Inferior parietal cortex (tissue), 1 donor: ENCODE data around the gene PGS1.
A peak's percentile ranks its signal among the peaks of the same experiment; 100 is the strongest.
"Not testable (repeated sequence)": the region's sequence is repeated elsewhere in the genome, so short reads cannot be mapped to it uniquely, and the experiment has no call there.

Experiments used
- DNase-seq: peaks from one replicate; pipeline ENCODE4 v3.0.0-alpha.2; 2016; ENCODE audit errors: extremely low spot score

Gene PGS1, protein sequence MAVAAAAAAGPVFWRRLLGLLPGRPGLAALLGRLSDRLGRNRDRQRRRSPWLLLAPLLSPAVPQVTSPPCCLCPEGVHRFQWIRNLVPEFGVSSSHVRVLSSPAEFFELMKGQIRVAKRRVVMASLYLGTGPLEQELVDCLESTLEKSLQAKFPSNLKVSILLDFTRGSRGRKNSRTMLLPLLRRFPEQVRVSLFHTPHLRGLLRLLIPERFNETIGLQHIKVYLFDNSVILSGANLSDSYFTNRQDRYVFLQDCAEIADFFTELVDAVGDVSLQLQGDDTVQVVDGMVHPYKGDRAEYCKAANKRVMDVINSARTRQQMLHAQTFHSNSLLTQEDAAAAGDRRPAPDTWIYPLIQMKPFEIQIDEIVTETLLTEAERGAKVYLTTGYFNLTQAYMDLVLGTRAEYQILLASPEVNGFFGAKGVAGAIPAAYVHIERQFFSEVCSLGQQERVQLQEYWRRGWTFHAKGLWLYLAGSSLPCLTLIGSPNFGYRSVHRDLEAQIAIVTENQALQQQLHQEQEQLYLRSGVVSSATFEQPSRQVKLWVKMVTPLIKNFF

DNA sequence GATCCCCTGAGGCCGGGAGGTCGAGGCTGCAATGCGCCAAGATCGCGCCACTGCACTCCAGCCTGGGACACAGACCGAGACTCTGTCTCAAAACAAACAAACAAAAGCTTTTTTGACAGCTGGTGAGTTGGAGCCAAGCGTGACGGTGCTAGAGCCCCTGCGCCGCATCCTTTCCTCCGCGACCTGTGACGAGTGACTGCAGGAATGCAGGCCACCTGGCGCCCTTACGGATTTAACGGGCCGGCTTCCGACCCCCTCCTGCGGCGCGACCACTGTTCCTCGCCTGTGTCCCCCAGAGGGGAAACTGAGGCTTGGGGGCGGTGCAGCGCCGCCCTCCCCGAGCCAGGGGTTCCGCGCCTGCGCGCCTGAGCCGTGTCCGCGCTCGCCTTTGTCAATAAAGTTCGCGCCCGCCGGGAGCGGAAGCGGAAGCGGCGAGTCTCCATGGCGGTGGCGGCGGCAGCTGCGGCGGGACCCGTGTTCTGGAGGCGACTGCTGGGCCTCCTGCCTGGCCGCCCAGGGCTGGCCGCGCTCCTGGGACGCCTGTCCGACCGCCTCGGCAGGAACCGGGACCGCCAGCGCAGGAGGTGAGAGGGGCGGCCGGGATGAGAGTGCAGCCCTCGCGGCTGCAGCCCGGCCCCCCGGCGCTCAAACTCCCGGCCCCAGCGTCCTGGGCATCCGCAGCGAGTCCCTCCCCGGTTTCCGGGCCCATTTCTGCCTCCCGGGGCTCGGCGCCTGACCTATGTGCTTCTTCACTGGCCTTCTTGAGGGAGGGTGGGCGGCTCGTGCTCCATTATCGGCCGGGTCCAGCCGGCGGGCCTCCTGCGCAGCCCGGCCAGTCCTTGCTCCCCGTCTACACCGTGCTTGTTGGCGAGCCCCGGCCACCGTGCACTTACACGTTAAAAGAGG lies at the start of gene PGS1:
PGS1 (plus strand) TSS at position 425 of the 906 bp plus-strand sequence; CDS start at position 442, 17 bp downstream.
- DNase-seq = peak; percentile 88

DNA sequence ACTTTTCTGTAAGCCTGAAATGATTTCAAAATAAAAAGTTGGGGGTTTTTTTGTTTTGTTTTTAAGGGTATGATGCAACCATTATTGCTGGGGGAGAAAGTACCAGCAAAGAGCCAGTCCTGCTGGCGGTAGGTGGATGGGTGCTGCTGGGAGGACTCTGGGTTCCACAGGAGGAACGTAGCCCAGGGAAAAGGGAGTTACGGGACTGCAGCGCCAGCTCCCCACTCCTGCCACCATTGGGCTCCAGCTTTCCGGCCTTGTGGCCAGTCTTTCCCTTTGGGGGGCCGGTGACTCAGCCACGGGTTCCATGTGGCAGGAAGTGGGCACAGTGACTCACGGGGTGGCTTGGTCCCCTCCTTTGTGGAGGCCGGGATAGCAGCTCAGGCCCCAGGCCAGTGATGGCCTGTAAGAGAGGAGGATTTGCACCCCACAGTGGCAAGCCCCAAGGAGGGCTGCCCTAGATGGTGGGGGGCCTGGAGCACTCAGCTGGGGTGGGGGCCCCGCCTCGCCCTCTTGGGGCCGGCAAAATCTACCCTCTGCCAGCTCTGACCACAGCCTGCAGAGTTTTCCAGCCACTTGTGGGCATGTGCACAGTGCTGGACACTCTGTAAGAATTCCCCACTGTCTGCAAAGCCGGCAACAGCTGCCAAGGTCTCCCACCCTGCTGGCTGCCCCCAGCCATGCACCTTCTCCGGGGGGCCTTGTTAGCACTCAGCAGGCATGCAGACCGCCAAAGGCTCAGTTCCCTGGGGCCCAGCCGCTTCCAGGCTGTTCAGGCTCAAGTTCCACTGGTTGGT lies 49.0 kb upstream of the PGS1 start:
- no peak for DNase-seq

DNA sequence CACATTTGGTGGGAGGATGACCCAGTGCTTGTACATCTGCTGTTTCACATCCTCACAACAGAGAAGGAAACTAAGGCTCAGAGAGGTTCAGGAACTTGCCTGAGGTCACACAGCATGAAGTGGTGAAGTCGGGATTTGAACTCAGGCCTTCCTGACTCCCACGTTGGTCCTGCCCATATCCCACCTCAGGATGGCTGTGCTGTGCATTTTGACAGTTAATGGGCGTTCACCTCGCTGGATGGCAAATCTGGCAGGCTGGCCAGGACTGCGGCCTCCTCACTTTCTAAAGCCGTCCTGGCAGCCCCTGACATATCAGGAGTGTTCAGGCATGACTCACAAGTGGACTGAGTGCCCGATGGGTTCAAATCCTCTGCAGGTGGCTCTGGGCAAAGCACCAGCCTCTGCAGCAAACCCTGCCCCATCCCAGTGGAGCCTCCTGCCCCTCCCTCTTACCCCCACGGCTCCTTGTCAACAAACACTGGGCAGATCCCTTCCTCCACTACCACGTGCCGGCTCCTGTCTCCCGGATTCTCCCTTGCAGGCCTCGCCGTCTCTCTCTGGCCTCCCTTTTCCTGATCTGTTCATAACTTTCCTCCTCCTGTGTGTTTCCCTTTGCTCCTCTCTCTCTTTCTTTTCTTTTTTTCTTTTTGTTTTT lies 47.8 kb upstream of the PGS1 start:
- DNase-seq = no peak

DNA sequence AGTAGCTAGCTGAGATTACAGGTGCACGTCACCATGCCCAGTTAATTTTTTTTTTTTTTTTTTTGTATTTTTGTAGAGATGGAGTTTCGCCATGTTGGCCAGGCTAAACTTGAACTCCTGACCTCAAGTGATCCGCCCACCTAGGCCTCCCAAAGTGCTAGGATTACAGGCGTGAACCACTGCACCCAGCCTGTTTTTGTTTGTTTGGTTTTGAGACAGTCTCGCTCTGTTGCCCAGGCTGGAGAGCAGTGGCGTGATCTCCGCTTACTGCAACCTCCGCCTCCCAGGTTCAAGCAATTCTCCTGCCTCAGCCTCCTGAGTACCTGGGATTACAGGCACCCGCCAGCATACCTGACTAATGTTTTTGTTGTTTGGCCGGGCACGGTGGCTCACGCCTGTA lies 47.1 kb upstream of the PGS1 start:
- not testable (repeated sequence) for DNase-seq

DNA sequence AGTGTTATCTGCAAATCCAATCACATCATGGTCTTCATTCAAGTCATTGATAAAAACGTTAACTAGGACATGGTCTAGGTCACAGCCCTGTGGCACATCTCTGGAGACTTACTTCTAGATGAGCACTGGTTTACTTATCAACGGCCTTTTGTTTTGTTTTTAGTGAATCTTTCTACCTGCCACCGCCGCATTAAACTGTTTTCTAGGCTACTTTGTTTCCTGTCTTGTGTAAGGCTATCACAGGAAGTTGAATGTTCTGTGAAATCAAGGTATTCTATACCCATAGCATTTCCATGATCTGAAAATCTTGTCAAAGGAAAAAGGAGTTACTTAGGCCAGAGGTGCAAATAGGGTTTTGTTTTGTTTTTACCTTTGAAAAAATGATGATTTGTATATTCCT lies 45.5 kb upstream of the PGS1 start:
- DNase-seq = no peak

DNA sequence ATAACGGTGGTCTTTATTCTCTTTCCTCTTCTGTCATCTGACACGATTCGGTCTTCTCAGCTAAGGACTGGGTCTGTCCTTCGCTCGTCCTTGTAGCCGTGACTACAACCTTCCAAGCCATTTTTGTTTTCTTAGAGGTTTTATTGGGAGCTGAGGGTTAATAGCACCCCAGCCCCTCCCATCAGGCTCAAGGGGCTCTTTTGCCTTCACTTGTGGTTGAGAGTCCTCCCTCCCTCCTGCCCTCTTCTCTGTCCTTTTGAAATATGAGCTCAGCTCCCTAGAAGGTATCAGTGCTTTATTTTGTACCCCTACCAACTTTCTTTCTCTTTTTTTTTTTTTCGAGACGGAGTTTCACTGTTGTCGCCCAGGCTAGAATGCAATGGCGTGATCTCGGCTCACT lies 43.2 kb upstream of the PGS1 start:
- DNase-seq = no peak

DNA sequence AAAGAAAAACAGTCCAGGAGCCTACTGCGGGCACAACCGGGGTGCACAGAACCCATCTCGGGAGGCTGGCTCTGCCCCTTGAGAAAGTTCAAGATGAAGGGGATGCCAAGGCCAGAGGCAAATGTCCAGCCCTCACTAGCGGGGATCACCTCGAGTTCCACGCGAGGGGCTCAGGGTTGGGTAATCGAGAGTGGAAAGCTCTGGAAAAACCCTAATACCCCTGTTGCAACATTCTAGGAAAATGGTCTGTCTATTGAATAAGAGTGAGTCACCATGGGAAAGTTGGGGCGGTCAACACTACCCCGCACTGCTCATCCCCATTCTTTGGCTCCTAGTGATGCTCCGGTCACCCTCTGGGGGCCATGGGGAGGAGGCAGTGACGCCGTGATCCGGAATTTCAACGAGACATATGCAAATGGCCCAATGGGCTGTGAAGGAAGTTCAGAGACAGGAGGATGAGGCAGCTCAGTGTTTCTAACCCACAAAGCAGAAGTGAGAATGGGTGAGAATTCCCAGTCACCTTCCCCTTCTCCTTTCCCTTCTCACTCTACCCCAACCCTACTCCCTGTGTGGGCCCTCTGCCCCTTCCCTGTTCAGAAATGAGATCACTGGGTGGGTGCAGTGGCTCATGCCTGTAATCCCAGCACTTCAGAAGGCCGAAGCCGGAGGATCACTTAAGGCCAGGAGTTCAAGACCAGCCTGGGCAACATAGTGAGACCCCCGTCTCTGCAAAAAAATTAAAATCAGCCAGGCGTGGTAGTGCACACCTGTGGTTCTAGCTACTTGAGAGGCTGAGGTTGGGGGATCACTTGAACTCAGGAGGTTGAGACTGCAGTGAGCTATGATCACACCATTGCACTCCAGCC lies 41.0 kb upstream of the PGS1 start:
- DNase-seq = no peak

DNA sequence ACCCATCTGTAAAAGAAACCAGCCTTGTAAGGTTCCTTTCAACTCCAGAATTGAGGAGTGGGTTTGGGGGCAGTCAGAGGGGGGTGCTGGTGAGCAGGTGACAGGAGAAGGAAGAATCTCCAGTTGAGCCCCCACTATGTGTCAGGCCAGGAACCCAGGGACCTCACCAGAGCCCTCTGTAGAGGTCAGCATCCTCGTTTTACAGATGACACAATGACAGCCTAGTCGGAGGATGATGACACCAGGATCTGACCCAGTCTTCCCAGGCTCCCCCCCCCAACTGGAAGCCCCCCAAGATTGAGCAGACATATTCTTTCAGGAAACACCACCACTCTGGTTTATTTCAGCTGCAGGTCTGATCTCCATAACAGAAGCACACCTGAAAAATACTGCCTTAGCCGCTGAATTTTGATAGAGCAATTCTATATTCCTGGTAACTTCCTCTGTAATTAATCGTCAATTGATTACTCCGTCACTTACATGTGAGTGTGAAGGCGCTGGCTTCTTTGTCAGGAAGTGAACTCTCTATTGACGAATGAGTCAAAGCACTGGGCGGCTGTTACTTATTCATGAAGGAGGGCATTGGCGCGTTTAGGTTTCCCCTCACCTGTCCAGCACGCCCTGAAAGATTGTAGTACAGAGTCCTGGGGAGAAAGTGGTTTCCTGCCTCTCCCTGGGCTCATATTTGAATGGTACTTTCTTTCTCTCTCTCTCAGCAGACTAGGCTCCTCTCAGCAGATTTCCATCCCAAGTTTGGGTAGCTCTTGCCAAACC lies 39.8 kb upstream of the PGS1 start:
- DNase-seq = no peak

DNA sequence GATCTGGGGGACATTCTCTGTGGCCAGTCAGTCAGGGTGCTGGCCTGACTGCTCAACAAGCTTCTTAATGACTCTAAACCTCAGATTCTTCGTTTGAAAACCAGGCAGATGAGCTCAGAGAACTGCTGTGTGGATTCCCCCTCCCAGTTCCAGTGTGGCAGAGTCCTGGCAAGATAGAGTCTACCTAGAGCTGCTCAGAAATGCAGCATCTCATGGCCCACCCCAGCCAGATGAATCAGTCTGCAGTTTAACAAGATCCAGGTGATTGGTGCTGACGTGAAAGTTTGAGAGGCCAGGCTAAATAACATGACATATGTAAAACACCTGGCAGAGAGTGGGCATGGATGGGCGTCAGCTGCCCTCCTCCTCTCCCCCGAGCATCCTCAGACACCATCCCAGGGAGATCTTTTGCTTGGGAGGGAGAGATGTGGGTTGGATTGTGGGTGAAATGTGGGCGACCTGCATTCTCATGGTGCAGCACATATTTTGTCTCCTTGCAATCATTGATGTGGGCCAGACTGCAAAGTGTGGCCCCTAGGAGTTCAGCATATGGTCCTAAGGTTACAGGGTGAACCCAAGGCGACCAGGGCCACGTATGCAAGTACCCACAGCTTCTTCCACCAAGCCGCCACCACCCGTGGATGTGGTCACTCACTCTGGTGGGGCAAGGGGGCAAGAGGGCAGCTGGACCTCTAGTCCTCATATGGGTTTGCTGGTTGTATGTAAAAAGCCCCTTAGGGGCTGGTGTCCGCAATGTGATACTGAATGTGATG lies 38.1 kb upstream of the PGS1 start:
- DNase-seq = no peak

DNA sequence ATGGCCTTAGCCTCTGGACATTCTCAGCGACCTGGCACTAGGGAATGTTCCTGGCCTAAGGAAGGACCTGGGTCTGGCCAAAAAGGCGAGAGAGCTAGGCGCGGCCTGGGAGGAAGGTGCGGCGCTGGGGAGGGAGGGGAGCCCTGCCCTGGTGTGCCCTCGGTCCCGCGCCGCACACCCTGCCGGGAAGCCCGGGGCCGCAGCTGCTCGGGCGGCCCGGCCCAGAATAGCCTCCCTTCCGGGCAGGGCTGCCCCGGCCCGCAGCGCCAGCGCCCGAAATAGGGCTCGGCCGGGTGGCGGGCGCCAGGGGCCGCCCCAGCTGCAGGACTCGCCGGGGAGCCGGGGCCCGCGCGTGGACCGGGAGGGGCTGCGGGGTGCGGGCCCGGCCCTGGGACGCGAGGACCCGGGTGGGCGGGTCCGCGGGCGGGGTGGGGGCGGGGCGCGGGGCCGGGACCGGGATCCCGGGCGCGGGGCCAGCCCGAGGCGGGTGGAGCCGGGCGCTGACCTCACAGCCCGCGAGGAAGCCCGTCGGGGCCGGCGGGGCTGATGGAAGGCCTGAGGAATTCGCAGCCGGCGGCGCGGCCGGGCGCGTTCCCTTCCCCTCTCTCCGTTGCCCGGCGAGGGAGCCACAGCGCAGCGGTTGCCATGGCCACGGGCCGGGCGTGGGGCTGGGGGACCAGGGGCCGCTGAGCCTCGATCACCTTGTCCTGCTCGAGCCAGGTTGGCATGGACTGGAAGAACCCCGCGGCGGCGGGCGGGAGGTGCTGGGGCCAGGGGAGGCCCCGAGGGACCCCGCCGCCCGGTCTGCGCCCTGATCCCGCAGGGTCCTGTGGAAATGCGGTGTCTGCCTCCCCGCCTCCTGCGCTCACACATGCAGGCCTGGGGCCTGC lies 36.6 kb upstream of the PGS1 start:
- peak; percentile 31 for DNase-seq

DNA sequence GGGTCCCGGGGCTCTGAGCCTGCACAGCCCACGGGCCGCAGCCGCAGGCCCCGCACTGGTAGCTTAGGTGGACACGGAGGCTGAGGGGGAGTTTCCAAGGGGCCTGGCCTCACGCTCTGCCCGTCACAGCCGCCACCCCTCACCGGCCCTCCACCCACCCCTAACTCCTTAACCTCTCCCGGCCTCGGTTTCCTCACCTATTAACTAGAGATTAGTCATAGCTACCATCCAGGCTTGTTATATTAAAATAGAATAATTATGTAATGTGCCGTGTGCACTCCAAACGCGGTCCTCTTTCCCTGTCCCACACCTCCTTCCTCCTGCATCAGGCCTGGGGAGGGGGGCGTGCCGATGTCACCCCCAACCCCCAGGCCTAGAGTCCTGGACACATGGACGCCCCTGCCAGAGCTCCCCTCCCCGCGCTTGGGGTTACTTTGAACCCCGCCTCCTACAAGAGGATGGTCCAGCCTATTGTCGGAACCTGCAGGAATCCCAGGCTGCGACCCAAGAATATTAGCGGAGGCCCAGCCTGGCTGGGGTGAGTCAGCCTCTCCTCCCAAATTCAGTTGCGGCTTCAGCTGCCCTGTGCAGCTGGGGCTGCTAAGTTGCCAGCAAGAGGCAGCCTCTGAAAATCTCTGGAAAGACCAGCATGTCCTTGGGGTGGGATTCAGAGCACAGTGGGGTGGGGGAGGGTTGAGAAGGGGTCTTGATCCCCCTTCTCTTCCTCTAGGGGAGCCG lies 35.8 kb upstream of the PGS1 start:
- DNase-seq = no peak

DNA sequence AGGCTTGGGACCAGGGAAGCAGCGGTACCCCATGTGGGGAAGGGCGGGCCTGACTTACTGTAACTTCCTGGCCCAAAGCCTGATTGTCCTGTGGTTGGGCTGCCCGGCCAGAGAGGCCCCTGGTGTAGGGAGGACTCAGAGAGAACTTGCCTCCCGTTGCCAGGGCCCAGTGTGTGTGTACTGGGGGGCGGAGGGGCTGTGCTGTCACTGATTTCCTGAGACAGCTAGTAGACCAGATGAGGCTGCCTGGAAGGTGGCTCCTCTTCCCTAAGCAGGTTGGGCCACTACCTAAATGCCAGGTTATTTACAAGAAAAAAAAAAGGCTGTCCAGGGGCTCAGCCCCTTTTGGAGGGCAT lies 35.3 kb upstream of the PGS1 start:
- DNase-seq = no peak

DNA sequence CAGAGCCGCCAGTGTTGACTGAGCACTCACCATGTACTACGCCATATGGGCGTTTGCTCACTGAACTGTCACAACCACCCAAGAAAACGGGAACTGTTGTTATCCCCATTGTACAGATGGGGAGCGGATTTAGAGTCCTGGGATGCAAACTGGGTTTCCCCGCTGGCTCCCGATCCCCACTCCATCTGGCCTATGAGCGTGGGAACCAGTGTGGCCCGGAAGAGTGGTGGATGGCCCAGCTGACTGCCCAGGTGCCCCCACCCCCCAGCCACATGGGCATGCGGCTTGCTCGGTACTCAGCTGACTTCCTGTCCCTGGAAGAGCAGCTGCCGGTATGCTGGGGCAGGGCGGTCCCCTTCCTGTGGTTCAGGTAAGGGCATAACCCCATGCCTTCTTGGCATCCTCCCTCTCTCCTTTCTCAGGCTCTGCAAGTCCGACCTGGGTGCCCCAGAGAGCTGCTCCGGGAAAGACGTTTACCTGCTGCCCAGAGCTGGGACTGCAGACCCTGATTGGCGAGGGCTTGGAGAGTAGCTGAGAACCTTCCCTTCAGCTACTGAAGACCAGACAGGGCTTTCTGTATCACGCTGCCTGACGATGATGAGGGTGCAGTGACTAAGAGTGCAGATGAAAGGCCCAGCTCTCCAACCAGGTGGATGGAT lies 34.8 kb upstream of the PGS1 start:
- DNase-seq = no peak

DNA sequence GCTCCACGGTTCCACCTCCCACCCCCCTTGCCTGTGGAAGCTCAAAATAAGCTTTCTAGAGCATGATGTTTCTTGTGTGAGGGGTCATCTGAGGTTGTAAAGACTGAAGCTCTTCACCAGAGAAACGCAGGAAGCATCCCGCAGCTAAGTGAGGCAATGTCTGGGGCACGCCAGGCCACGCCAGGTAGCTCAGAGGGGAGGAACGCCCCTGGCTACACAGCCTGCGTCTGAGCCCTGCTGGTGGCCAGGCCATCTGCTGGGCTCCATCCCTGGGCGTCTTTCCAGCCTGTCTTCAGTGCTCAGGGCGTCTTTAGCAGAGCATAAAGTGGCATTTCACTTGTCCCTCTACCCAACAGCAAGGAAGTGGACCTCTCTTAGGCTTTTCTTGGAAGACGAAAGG lies 33.8 kb upstream of the PGS1 start:
- DNase-seq = no peak

DNA sequence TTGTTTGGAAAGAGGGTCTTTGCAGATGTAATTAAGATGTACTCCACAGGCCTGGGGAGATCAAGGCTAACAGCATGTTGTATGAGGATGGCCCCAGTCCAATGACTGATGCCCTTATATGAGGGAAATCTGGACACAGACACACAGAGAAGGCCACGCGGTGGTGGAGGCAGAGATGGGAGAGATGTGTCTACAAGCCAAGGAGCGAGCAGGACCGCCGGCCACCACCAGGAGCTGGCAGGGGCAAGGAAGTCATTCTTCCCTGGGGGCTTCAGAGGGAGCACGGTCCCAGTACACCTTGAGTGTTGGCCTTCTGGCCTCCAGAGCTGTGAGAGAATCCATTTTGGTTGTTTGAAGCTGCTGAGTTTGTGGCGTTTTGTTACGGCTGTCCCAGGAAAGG lies 33.3 kb upstream of the PGS1 start:
- DNase-seq = no peak

DNA sequence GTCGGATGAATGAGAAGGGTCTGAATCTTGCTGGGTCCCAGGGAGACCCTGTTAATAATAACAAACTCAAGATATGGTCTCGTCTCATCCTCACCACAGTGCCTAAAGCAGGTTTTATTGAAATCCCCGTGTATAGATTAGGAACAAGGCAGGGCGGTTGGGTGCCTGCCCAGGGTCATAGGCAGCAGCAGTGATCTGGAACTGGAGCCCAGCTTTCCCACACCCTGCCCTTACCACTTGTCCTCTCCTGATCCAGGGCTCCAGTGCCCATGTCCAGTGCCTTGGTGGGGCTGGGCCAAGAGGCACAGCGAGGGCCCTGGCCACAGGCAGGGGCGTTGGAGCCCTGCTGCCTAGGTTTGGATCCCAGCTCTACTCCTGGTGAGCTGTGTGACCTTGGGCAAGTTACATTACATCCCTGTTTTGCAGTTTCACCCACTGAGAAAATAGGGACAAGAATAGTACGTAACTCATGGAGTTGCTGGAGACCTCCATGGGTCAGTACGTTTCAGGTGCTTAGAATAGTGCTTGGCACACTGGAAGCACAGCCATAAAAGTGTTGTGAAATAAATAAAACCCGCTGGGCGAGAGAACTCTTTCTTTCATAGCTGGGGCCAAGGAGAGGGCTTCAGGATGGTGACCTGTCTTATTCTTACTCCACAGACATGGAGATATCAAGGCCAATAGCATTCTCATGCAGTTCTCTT lies 32.5 kb upstream of the PGS1 start:
- no peak for DNase-seq
